Measurements from ENCODE around the gene ABCA8. TPM values are rescaled to one million over a fixed set of nuclear protein-coding genes. Genes with fewer than 3 reads are reported as not detected.

ABCA8 gene
- total RNA-seq, 1 experiment from 2014 or later: 0.15 TPM

DNA sequence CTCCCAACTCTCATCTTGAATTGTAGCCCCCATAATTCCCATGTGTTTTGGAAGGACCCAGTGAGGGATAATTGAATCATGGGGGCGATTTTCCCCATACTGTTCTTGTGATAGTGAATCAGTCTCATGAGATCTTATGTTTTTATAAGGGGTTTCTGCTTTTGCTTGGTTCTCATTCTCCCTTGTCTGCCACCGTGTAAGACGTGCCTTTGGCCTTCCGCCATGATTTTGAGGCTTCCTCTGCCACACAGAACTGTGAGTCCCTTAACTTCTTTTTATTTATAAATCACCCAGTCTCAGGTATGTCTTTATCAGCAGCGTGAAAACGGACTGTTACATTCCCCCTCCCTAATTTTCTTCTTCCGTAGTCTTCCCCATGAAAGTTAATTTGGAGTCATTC, 124.0 kb downstream of the ABCA8 start (continued):
- TF ChIP-seq PREB (CRISPR knock-in tag; IDR thresholded peaks at IDR 0.05; ENCODE audit: borderline replicate concordance) (no peak), ERG (CRISPR knock-in tag; IDR thresholded peaks at IDR 0.05) (no peak), ZBTB43 (CRISPR knock-in tag; IDR thresholded peaks at IDR 0.05) (no peak), SP1 (CRISPR knock-in tag; conservative IDR thresholded peaks at IDR 0.05) (no peak)

GRCh38 chr17:68830313-68830712, 124.9 kb downstream of the ABCA8 start:
- Mint-ChIP-seq H3K4me1 (no peaks in the 10 kb centered on the region), H3K4me3 (no peak overlapping the region), H3K9me3 (peaks cover 7% of the 10 kb centered on the region), H3K36me3 (no peaks in the 10 kb centered on the region), H3K27me3 (ENCODE audit: low read depth) (no peaks in the 10 kb centered on the region), H3K27ac (no peak overlapping the region)
- no peak for DNase-seq (ENCODE audit: low spot score)
- ChIA-PET POLR2A (no interaction called here), CTCF (no interaction called here)
- ATAC-seq: no peak
- TF ChIP-seq TEAD4 (CRISPR knock-in tag; IDR thresholded peaks at IDR 0.05) (no peak), ZNF671 (CRISPR knock-in tag; IDR thresholded peaks at IDR 0.05) (no peak), GABPB1 (CRISPR knock-in tag; IDR thresholded peaks at IDR 0.05) (no peak), SOX15 (CRISPR knock-in tag; IDR thresholded peaks at IDR 0.05) (no peak), NR1H2 (CRISPR knock-in tag; IDR thresholded peaks at IDR 0.05) (no peak), ZNF396 (CRISPR knock-in tag; IDR thresholded peaks at IDR 0.05; ENCODE audit: borderline replicate concordance) (no peak), NFYB (CRISPR knock-in tag; conservative IDR thresholded peaks at IDR 0.05; ENCODE audit: low read depth) (no peak), NR2C2 (CRISPR knock-in tag; IDR thresholded peaks at IDR 0.05) (no peak), ZBTB43 (CRISPR knock-in tag; IDR thresholded peaks at IDR 0.05) (no peak), NFE2L1 (CRISPR knock-in tag; IDR thresholded peaks at IDR 0.05) (no peak), TEAD1 (CRISPR knock-in tag; IDR thresholded peaks at IDR 0.05) (no peak), IRF2 (CRISPR knock-in tag; IDR thresholded peaks at IDR 0.05; ENCODE audit: borderline replicate concordance, low read depth) (no peak), CDX4 (CRISPR knock-in tag; IDR thresholded peaks at IDR 0.05; ENCODE audit: borderline replicate concordance) (no peak), ESRRA (CRISPR knock-in tag; IDR thresholded peaks at IDR 0.05; ENCODE audit: borderline replicate concordance) (no peak)
- TF ChIP-seq, protein P1, sequence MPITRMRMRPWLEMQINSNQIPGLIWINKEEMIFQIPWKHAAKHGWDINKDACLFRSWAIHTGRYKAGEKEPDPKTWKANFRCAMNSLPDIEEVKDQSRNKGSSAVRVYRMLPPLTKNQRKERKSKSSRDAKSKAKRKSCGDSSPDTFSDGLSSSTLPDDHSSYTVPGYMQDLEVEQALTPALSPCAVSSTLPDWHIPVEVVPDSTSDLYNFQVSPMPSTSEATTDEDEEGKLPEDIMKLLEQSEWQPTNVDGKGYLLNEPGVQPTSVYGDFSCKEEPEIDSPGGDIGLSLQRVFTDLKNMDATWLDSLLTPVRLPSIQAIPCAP (CRISPR knock-in tag; IDR thresholded peaks at IDR 0.05): no peak
- TF ChIP-seq, protein P2, sequence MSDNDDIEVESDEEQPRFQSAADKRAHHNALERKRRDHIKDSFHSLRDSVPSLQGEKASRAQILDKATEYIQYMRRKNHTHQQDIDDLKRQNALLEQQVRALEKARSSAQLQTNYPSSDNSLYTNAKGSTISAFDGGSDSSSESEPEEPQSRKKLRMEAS (CRISPR knock-in tag; IDR thresholded peaks at IDR 0.05): no peak

GRCh38 chr17:68829211-68829610, 126.0 kb downstream of the ABCA8 start:
- peaks cover 7% of the 10 kb centered on the region for H3K9me3 Mint-ChIP-seq
- no peaks in the 10 kb centered on the region for H3K4me1 Mint-ChIP-seq
- no peaks in the 10 kb centered on the region for H3K27me3 Mint-ChIP-seq (ENCODE audit: low read depth)
- H3K4me3 Mint-ChIP-seq: no peak overlapping the region
- ChIA-PET POLR2A (no interaction called here), CTCF (no interaction called here)
- no peak overlapping the region for H3K27ac Mint-ChIP-seq
- H3K36me3 Mint-ChIP-seq: no peaks in the 10 kb centered on the region
- no peak for DNase-seq (ENCODE audit: low spot score)
- no peak for ATAC-seq
- TF ChIP-seq, protein P2 (CRISPR knock-in tag; IDR thresholded peaks at IDR 0.05): no peak
- TF ChIP-seq PRRX2 (CRISPR knock-in tag; IDR thresholded peaks at IDR 0.05) (no peak), MYBL2 (CRISPR knock-in tag; IDR thresholded peaks at IDR 0.05) (no peak), ZNF232 (CRISPR knock-in tag; IDR thresholded peaks at IDR 0.05) (no peak), NR1H2 (CRISPR knock-in tag; IDR thresholded peaks at IDR 0.05) (no peak), PREB (CRISPR knock-in tag; IDR thresholded peaks at IDR 0.05; ENCODE audit: borderline replicate concordance) (no peak)
- TF ChIP-seq, protein P3, sequence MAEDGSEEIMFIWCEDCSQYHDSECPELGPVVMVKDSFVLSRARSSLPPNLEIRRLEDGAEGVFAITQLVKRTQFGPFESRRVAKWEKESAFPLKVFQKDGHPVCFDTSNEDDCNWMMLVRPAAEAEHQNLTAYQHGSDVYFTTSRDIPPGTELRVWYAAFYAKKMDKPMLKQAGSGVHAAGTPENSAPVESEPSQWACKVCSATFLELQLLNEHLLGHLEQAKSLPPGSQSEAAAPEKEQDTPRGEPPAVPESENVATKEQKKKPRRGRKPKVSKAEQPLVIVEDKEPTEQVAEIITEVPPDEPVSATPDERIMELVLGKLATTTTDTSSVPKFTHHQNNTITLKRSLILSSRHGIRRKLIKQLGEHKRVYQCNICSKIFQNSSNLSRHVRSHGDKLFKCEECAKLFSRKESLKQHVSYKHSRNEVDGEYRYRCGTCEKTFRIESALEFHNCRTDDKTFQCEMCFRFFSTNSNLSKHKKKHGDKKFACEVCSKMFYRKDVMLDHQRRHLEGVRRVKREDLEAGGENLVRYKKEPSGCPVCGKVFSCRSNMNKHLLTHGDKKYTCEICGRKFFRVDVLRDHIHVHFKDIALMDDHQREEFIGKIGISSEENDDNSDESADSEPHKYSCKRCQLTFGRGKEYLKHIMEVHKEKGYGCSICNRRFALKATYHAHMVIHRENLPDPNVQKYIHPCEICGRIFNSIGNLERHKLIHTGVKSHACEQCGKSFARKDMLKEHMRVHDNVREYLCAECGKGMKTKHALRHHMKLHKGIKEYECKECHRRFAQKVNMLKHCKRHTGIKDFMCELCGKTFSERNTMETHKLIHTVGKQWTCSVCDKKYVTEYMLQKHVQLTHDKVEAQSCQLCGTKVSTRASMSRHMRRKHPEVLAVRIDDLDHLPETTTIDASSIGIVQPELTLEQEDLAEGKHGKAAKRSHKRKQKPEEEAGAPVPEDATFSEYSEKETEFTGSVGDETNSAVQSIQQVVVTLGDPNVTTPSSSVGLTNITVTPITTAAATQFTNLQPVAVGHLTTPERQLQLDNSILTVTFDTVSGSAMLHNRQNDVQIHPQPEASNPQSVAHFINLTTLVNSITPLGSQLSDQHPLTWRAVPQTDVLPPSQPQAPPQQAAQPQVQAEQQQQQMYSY (CRISPR knock-in tag; IDR thresholded peaks at IDR 0.05): no peak
